Esophagus squamous epithelium (tissue), 5 donors: ENCODE data around the gene SLC17A7. TPM values are rescaled to one million over a fixed set of nuclear protein-coding genes. Genes with fewer than 3 reads are reported as not detected.

ENCODE experiments used
- DNase-seq: peaks from one replicate; lab custom pipeline; 2025; lab: John Stamatoyannopoulos, UW
- H3K27ac ChIP-seq, 4 donors: fragments of 200-600 bp; sonication (generic); one replicate each; pipeline ENCODE4 v1.5.1; 2016 to 2019; ENCODE audit warnings: mild to moderate bottlenecking in 1 of 4
- H3K27me3 ChIP-seq, 4 donors: fragments of 200-600 bp; sonication (generic); 1 replicate in 3 of 4; 2 replicates in 1 of 4; pipeline versions ENCODE4 v1.5.1 to v1.6.0; 2017 to 2021; ENCODE audit warnings: antibody characterized with exemption in 1 of 4
- H3K36me3 ChIP-seq, 3 donors: fragments of 200-600 bp; sonication (generic); one replicate each; pipeline ENCODE4 v1.5.1; 2016 to 2019
- H3K4me1 ChIP-seq, 3 donors: fragments of 200-600 bp; sonication (generic); one replicate each; pipeline ENCODE4 v1.5.1; 2017 to 2019
- H3K4me3 ChIP-seq, 4 donors: fragments of 200-600 bp; sonication (generic); 1 replicate in 3 of 4; 2 replicates in 1 of 4; pipeline ENCODE4 v1.5.1; 2016 to 2019; ENCODE audit warnings: mild to moderate bottlenecking in 2 of 4, moderate library complexity in 1 of 4
- H3K9me3 ChIP-seq, 3 donors: fragments of 200-600 bp; sonication (generic); one replicate each; pipeline ENCODE4 v1.5.1; 2016 to 2019
- POLR2A ChIP-seq, 4 donors: fragments of 450-650 bp; IDR thresholded peaks; one replicate each; pipeline ENCODE4 v1.6.1; 2017; ENCODE audit warnings: antibody characterized with exemption in 4 of 4, mild to moderate bottlenecking in 4 of 4, moderate library complexity in 3 of 4
- WGBS, 2 donors: methylation state at CpG; one replicate each; pipeline ENCODE4 v1.1.5; 2018; 5-methylcytosine and 5-hydroxymethylcytosine counted together
- intact Hi-C: fragments of 100-400 bp; cut with DNase I; formaldehyde crosslinking; loops from one replicate; pipeline ENCODE4 v1.15.0; 2022
- total RNA-seq, 4 donors: library from RNA; depleted of rRNA; stranded (reverse); fragments of >200 nt; gene quantifications; one replicate each; pipeline ENCODE4 v1.1.0, GENCODE V29; 2016
- TF ChIP-seq, protein P1 (sequence below), 6 experiments: fragments of 450-650 bp in 4 of 6; fragments of 200-600 bp in 2 of 6; sonication (generic) in 2 of 6; IDR thresholded peaks; one replicate each; pipeline ENCODE4 v1.5.1; 2016 to 2019; ENCODE audit warnings: antibody characterized with exemption in 6 of 6, mild to moderate bottlenecking in 4 of 6, moderate library complexity in 4 of 6
- donor health status: DM: yes; HTN: yes; CAD: no.

SLC17A7 gene
- total RNA-seq, 4 donors from 2014 or later, result 0.13 to 1.5 (median 0.40) TPM

- H3K4me1 ChIP-seq, result peaks cover 5 to 18% (median 9%) of the 10 kb centered on the region in 3 donors
- no peak overlapping the region for H3K4me3 ChIP-seq
- TF ChIP-seq, protein P1, sequence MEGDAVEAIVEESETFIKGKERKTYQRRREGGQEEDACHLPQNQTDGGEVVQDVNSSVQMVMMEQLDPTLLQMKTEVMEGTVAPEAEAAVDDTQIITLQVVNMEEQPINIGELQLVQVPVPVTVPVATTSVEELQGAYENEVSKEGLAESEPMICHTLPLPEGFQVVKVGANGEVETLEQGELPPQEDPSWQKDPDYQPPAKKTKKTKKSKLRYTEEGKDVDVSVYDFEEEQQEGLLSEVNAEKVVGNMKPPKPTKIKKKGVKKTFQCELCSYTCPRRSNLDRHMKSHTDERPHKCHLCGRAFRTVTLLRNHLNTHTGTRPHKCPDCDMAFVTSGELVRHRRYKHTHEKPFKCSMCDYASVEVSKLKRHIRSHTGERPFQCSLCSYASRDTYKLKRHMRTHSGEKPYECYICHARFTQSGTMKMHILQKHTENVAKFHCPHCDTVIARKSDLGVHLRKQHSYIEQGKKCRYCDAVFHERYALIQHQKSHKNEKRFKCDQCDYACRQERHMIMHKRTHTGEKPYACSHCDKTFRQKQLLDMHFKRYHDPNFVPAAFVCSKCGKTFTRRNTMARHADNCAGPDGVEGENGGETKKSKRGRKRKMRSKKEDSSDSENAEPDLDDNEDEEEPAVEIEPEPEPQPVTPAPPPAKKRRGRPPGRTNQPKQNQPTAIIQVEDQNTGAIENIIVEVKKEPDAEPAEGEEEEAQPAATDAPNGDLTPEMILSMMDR (IDR thresholded peaks at IDR 0.05), result no peak
- TF ChIP-seq POLR2A (IDR thresholded peaks at IDR 0.05), result no peak
- H3K36me3 ChIP-seq, result no peaks in the 10 kb centered on the region
- H3K27me3 ChIP-seq, result peaks cover 0 to 74% (median 12%) of the 10 kb centered on the region in 4 donors
- no peak overlapping the region for H3K27ac ChIP-seq
- H3K9me3 ChIP-seq, result no peaks in the 10 kb centered on the region
- intact Hi-C loops, result no loop called here
- 49 to 64% methylated on average over 2 to 4 of the region's 7 CpGs for WGBS, 2 donors
- no peak for DNase-seq
Measured at GRCh38 chr19:49417088-49417487, 24.2 kb downstream of the SLC17A7 start.

DNA sequence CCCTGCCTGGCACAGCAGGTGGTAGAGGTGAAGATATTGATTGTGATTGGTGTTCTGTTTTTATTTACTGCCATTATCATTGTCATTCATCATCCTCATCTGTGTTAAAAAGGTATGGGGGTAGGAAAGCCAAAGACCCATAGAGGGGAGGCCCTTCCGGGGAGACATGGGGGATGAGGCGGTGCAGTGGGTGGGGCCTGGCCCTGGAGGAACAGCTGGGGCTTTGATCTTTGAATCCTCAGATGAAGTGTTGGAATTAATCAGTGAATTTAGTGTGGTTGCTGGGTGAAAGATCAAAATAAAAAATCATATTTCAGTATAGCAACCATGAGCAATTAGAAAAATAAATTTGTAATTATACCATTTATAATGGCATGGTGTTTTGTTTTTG lies 25.5 kb downstream of the SLC17A7 start:
- no peak overlapping the region for H3K27ac ChIP-seq
- H3K4me1 ChIP-seq, result peaks cover 0 to 5% (median 1%) of the 10 kb centered on the region in 3 donors
- H3K36me3 ChIP-seq, result no peaks in the 10 kb centered on the region
- TF ChIP-seq, protein P1 (IDR thresholded peaks at IDR 0.05), result no peak
- TF ChIP-seq POLR2A (IDR thresholded peaks at IDR 0.05), result no peak
- no peak overlapping the region for H3K4me3 ChIP-seq
- WGBS, 2 donors, result 80 to 83% methylated on average over 2 of the region's 2 CpGs
- intact Hi-C loops, result no loop called here
- H3K9me3 ChIP-seq, result no peaks in the 10 kb centered on the region
- DNase-seq, result no peak
- peaks cover 0 to 61% (median under 1%) of the 10 kb centered on the region in 4 donors for H3K27me3 ChIP-seq

DNA sequence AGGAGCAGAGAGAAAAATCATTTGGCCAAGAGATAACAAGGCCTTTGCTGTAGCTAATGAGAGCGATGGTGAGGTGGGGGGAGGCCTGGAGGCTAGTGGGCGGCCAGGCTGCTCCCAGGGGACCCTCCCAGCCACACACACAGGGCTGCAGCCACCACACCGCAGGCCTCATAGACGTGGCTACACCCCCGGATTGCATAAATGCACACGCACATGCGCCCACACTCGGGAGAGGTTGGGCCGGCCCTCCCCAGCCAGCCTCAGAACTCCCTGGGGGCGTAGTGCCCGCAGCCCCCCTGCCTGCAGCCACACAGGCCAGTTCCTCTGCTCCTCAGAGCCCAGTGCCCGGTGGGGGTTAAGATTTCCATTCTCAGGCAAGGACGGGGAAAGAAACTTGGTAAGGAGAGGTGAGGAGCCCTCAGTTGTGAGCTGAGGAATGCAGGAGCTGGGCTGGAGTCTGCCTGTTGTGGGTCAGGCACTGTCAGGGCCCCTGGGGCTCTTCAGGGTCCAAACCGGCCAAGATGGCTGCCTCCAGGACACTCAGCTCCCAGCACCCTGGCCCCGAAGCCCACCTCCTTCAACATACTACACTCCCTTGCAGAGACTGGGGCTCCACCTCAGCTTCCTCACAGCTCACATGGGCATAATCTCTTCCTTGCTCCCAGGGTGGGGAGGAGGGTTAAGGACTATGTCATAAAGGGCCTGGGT lies 26.1 kb downstream of the SLC17A7 start:
- TF ChIP-seq POLR2A (IDR thresholded peaks at IDR 0.05), result no peak
- TF ChIP-seq, protein P1 (IDR thresholded peaks at IDR 0.05), result no peak
- Histone ChIP-seq H3K27ac (no peak overlapping the region), H3K27me3 (peaks cover 0 to 55% (median 0%) of the 10 kb centered on the region in 4 donors), H3K9me3 (no peaks in the 10 kb centered on the region), H3K36me3 (no peaks in the 10 kb centered on the region), H3K4me3 (no peak overlapping the region), H3K4me1 (no peaks in the 10 kb centered on the region)
- no peak for DNase-seq
- intact Hi-C loops, result no loop called here
- 40 to 57% methylated on average over 1 to 5 of the region's 15 CpGs for WGBS, 2 donors

GRCh38 chr19:49414256-49414655 lies 27.1 kb downstream of the SLC17A7 start:
- intact Hi-C loops, result no loop called here
- no peak for DNase-seq
- Histone ChIP-seq H3K27ac (no peak overlapping the region), H3K4me3 (no peak overlapping the region), H3K4me1 (no peaks in the 10 kb centered on the region), H3K27me3 (peaks cover 0 to 45% (median 0%) of the 10 kb centered on the region in 4 donors), H3K36me3 (no peaks in the 10 kb centered on the region), H3K9me3 (no peaks in the 10 kb centered on the region)
- TF ChIP-seq POLR2A (IDR thresholded peaks at IDR 0.05), result no peak
- TF ChIP-seq, protein P1 (IDR thresholded peaks at IDR 0.05), result no peak
- 65 to 76% methylated on average over 2 to 3 of the region's 3 CpGs for WGBS, 2 donors

DNA sequence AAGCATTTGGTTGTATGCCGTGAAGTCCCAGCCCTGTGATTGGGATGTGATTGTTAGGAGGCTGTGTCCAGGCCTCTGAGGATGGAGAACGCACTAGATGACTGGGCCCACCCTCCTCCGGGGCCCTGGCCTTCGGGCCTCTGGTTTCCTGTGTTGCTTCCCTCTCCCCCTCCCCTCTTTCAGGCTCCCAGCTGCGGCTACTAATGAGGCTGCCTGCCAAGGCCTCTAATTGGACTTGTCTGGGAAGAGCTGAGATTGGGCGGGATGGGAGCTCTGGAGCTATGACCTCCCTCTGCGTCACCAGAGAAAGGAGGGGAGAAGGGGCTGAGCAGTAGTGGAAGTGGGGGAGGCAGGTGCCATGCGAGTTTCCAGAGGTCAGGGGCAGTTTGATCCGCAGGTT lies 28.0 kb downstream of the SLC17A7 start:
- TF ChIP-seq, protein P1 (IDR thresholded peaks at IDR 0.05), result no peak
- no peak for TF ChIP-seq POLR2A (IDR thresholded peaks at IDR 0.05)
- Histone ChIP-seq H3K27ac (no peak overlapping the region), H3K4me3 (no peak overlapping the region), H3K9me3 (no peaks in the 10 kb centered on the region), H3K36me3 (no peaks in the 10 kb centered on the region), H3K27me3 (peaks cover 0 to 36% (median 0%) of the 10 kb centered on the region in 4 donors), H3K4me1 (no peaks in the 10 kb centered on the region)
- WGBS, 2 donors, result 87 to 90% methylated on average over 2 to 6 of the region's 9 CpGs
- intact Hi-C loops, result no loop called here
- no peak for DNase-seq
